OCI-LY1 (cell line): ENCODE results near the gene SIGLEC6.

ENCODE experiments used
- EZH2 ChIP-seq: fragments of 200-600 bp; sonication (generic), shearing (Covaris generic); IDR thresholded peaks from 2 replicates; pipeline ENCODE4 v1.8.0; 2017; ENCODE audit warnings: borderline replicate concordance, mixed run types, mild to moderate bottlenecking, antibody characterized with exemption, low read length, moderate library complexity, mixed read lengths
- TF ChIP-seq, protein P1 (sequence below): fragments of 200-600 bp; sonication (generic), shearing (Covaris generic); IDR thresholded peaks from 2 replicates; pipeline ENCODE4 v1.5.1; 2017; ENCODE audit warnings: mild to moderate bottlenecking, antibody characterized with exemption, low read length, moderate library complexity, mixed read lengths

GRCh38 chr19:51480590-51480989 lies 50.9 kb downstream of the SIGLEC6 start:
- TF ChIP-seq EZH2 = no peak
- TF ChIP-seq, protein P1, sequence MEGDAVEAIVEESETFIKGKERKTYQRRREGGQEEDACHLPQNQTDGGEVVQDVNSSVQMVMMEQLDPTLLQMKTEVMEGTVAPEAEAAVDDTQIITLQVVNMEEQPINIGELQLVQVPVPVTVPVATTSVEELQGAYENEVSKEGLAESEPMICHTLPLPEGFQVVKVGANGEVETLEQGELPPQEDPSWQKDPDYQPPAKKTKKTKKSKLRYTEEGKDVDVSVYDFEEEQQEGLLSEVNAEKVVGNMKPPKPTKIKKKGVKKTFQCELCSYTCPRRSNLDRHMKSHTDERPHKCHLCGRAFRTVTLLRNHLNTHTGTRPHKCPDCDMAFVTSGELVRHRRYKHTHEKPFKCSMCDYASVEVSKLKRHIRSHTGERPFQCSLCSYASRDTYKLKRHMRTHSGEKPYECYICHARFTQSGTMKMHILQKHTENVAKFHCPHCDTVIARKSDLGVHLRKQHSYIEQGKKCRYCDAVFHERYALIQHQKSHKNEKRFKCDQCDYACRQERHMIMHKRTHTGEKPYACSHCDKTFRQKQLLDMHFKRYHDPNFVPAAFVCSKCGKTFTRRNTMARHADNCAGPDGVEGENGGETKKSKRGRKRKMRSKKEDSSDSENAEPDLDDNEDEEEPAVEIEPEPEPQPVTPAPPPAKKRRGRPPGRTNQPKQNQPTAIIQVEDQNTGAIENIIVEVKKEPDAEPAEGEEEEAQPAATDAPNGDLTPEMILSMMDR = no peak
